ENCODE data around the gene SLC9A5.

SLC9A5 gene

GRCh38 chr16:67260426-67261063 lies 11.8 kb downstream of the SLC9A5 start:
- no peak overlapping the region for H3K9ac ChIP-seq (ENCODE audit: low read length)

GRCh38 chr16:67263201-67263600 lies 14.4 kb downstream of the SLC9A5 start:
- Histone ChIP-seq H3K27me3 (ENCODE audit: insufficient read depth, low read length) (0 out of 2 replicates have a peak, but pooled peaks cover 5% of the 10 kb centered on the region), H3K36me3 (ENCODE audit: insufficient read depth, low read length) (no peaks in the 10 kb centered on the region), H3K4me3 (ENCODE audit: low read depth, low read length, poor library complexity, severe bottlenecking) (no peak overlapping the region), H3K79me2 (ENCODE audit: insufficient read depth, low read length) (no peaks in the 10 kb centered on the region), H2AFZ (ENCODE audit: low read length) (no peak overlapping the region), H4K20me1 (ENCODE audit: insufficient read depth, low read length) (no peaks in the 10 kb centered on the region), H3K4me2 (ENCODE audit: low read length) (no peak overlapping the region), H3K9ac (ENCODE audit: low read length) (no peak overlapping the region), H3K27ac (ENCODE audit: low read depth, low read length, poor library complexity, severe bottlenecking) (no peak overlapping the region), H3K9me2 (ENCODE audit: low read depth, low read length) (no peaks in the 10 kb centered on the region), H3K9me3 (ENCODE audit: low read length) (no peaks in the 10 kb centered on the region), H3F3A (ENCODE audit: insufficient read depth, low read length) (no peaks in the 10 kb centered on the region), H3K4me1 (ENCODE audit: insufficient read depth, low read length, severe bottlenecking) (no peaks in the 10 kb centered on the region)
- TF ChIP-seq CTCF (IDR thresholded peaks at IDR 0.05; ENCODE audit: low read length) = no peak

More at GRCh38 chr16:67260426-67261063, 11.8 kb downstream of the SLC9A5 start:
- no peaks in the 10 kb centered on the region for H3K27me3 ChIP-seq (ENCODE audit: insufficient read depth, low read length)
- no peaks in the 10 kb centered on the region for H3K36me3 ChIP-seq (ENCODE audit: insufficient read depth, low read length)
- no peak overlapping the region for H3K4me3 ChIP-seq (ENCODE audit: low read depth, low read length, poor library complexity, severe bottlenecking)
- H3K9me2 ChIP-seq (ENCODE audit: low read depth, low read length) = no peaks in the 10 kb centered on the region
- no peaks in the 10 kb centered on the region for H3K4me1 ChIP-seq (ENCODE audit: insufficient read depth, low read length, severe bottlenecking)
- no peaks in the 10 kb centered on the region for H3F3A ChIP-seq (ENCODE audit: insufficient read depth, low read length)
- no peak overlapping the region for H3K27ac ChIP-seq (ENCODE audit: low read depth, low read length, poor library complexity, severe bottlenecking)
- no peaks in the 10 kb centered on the region for H3K9me3 ChIP-seq (ENCODE audit: low read length)
- H3K4me2 ChIP-seq (ENCODE audit: low read length) = no peak overlapping the region
- H2AFZ ChIP-seq (ENCODE audit: low read length) = no peak overlapping the region
- no peaks in the 10 kb centered on the region for H4K20me1 ChIP-seq (ENCODE audit: insufficient read depth, low read length)
- no peaks in the 10 kb centered on the region for H3K79me2 ChIP-seq (ENCODE audit: insufficient read depth, low read length)
- TF ChIP-seq CTCF (IDR thresholded peaks at IDR 0.05; ENCODE audit: low read length) (peak; percentile 64), EZH2 (IDR thresholded peaks at IDR 0.05; ENCODE audit: borderline replicate concordance, low read length) (no peak)

DNA sequence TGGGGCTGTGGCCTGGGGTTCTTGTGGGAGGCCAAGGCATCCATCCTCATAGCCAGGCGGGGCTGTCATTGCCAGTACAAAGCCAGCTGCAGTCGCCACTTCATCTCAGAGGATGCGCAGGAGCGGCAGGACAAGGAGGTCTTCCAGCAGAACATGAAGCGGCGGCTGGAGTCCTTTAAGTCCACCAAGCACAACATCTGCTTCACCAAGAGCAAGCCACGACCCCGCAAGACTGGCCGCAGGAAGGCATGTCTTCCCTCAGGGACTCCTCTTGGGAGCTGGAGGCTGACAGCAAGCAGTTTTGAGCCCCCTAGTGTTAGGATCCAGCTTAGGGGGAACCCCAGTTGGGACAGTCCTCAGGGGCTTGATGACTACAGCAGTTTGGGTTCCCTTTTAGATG lies 15.5 kb downstream of the SLC9A5 start:
- H3F3A ChIP-seq (ENCODE audit: insufficient read depth, low read length) = no peaks in the 10 kb centered on the region
- TF ChIP-seq EZH2 (IDR thresholded peaks at IDR 0.05; ENCODE audit: borderline replicate concordance, low read length) (no peak), CTCF (IDR thresholded peaks at IDR 0.05; ENCODE audit: low read length) (peak; percentile 26; the same call in 1 of the 2 replicates)
- no peak overlapping the region for H3K4me2 ChIP-seq (ENCODE audit: low read length)
- H2AFZ ChIP-seq (ENCODE audit: low read length) = no peak overlapping the region
- H4K20me1 ChIP-seq (ENCODE audit: insufficient read depth, low read length) = no peaks in the 10 kb centered on the region
- no peaks in the 10 kb centered on the region for H3K4me1 ChIP-seq (ENCODE audit: insufficient read depth, low read length, severe bottlenecking)
- H3K4me3 ChIP-seq (ENCODE audit: low read depth, low read length, poor library complexity, severe bottlenecking) = no peak overlapping the region
- no peak overlapping the region for H3K27ac ChIP-seq (ENCODE audit: low read depth, low read length, poor library complexity, severe bottlenecking)
- H3K9me2 ChIP-seq (ENCODE audit: low read depth, low read length) = no peaks in the 10 kb centered on the region
- no peaks in the 10 kb centered on the region for H3K36me3 ChIP-seq (ENCODE audit: insufficient read depth, low read length)
- H3K79me2 ChIP-seq (ENCODE audit: insufficient read depth, low read length) = no peaks in the 10 kb centered on the region
- H3K9ac ChIP-seq (ENCODE audit: low read length) = no peak overlapping the region
- H3K9me3 ChIP-seq (ENCODE audit: low read length) = no peaks in the 10 kb centered on the region
- H3K27me3 ChIP-seq (ENCODE audit: insufficient read depth, low read length) = 0 out of 2 replicates have a peak, but pooled peaks cover 5% of the 10 kb centered on the region
